HG03558 (cell line): ENCODE results near the gene SH2D1A.

Experiments
- ATAC-seq: cut with Tn5 transposase; IDR thresholded peaks from one replicate; pipeline ENCODE4 v1.9.1; 2021; ENCODE audit warnings: moderate number of reproducible peaks; ENCODE audit not compliant: unreplicated experiment; ENCODE audit errors: extremely low read depth

The SH2D1A gene

GRCh38 chrX:124414281-124414680 lies 67.9 kb downstream of the SH2D1A start:
- ATAC-seq, result no peak

- ATAC-seq, result no peak
Observed at GRCh38 chrX:124415115-124415800, 68.9 kb downstream of the SH2D1A start.

- no peak for ATAC-seq
Observed at GRCh38 chrX:124421898-124422655, 75.7 kb downstream of the SH2D1A start.
